GM10248 (cell line): ENCODE results near the gene DEDD.
"Not testable (repeated sequence)": the region's sequence is repeated elsewhere in the genome, so short reads cannot be mapped to it uniquely, and the experiment has no call there.

Experiments used
- CTCF ChIA-PET: fragments of 300-600 bp; sonication (Branson Sonifier 250); formaldehyde crosslinking; extraction: SDS; loops from one replicate; lab custom pipeline; 2021; ENCODE audit warnings: antibody characterized with exemption; lab: Yijun Ruan, JAX
- POLR2A ChIA-PET: fragments of 350-650 bp; sonication (Branson Sonifier 250); formaldehyde crosslinking; extraction: SDS; loops from one replicate; lab custom pipeline; 2020; ENCODE audit warnings: antibody characterized with exemption; lab: Yijun Ruan, JAX
- DNase-seq: peaks from one replicate; pipeline ENCODE4 v3.0.0; 2012; ENCODE audit errors: extremely low spot score
- TF ChIP-seq, protein P1 (sequence below): IDR thresholded peaks from 2 replicates; pipeline ENCODE4 v1.5.1; 2012; ENCODE audit warnings: mild to moderate bottlenecking, low read depth; ENCODE audit errors: extremely low read depth, missing control alignments, control extremely low read depth

Gene DEDD

DNA sequence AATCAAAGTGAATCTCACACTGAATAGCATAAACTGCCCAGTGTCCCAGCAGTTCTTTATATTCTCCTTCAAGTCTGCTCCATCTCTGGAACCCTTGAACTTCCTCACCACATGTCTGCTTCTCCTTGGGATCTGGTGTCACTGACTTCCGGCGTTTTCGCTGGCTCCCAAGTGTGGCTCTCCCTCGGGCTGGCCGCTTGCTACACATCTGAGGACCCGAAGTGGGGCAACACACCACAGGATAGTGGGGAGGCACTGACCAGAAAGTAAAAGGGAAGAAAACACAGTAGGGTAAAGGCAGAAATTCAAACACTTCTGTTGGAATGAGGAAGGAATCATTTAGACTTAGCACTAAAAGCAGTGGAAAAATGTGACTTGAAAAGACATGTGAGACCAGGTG, 9.5 kb downstream of the DEDD start:
- TF ChIP-seq, protein P1, sequence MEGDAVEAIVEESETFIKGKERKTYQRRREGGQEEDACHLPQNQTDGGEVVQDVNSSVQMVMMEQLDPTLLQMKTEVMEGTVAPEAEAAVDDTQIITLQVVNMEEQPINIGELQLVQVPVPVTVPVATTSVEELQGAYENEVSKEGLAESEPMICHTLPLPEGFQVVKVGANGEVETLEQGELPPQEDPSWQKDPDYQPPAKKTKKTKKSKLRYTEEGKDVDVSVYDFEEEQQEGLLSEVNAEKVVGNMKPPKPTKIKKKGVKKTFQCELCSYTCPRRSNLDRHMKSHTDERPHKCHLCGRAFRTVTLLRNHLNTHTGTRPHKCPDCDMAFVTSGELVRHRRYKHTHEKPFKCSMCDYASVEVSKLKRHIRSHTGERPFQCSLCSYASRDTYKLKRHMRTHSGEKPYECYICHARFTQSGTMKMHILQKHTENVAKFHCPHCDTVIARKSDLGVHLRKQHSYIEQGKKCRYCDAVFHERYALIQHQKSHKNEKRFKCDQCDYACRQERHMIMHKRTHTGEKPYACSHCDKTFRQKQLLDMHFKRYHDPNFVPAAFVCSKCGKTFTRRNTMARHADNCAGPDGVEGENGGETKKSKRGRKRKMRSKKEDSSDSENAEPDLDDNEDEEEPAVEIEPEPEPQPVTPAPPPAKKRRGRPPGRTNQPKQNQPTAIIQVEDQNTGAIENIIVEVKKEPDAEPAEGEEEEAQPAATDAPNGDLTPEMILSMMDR: no peak
- DNase-seq: no peak
- CTCF ChIA-PET: interaction anchor here (1.4 to 1.5 kb wide), 2 partner anchors 15 to 52 kb away, joined by 5 read pairs; no protein-coding TSS in a partner anchor
- POLR2A ChIA-PET: no interaction called here

GRCh38 chr1:161121834-161122233, 10.6 kb downstream of the DEDD start:
- TF ChIP-seq, protein P1: no peak
- DNase-seq: no peak
- ChIA-PET POLR2A (interaction anchor here (0.6 to 1.3 kb wide), 5 partner anchors 10 to 54 kb away, joined by 4 to 14 read pairs (median 7); partner anchors contain the start of gene DEDD), CTCF (interaction anchor here (0.9 to 1.8 kb wide), 9 partner anchors 10 to 124 kb away, joined by 3 to 9 read pairs (median 4); partner anchors contain the start of genes ARHGAP30 and DEDD)

DNA sequence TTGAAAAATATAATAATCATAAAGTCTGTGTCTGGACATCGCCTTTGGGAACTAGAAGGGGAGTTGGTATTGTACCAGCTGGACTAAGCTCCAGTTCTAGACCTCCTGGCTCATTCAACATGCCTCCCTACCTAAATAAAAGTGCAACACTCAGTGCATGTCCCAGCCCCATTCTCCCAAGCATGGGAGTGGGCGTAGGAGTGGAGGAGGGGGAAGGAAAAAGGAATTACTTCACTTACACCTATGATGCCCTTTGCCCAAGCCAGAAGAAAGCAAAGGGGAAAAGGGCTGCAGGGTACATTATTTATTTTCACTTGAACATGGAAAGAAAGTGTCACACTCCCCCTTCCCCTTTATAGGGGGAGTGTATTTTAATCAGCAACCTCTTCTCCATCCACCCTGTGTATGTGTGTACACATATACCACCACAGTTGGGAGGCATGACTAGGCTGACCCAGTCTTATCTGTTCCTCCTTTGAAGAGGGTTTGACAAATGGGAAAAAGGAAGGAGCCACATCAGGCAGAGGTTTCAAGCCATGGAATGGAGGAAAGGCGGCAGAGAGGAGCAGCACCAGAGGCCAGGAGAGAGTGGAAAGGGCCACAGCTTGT, 11.3 kb downstream of the DEDD start:
- TF ChIP-seq, protein P1: no peak
- POLR2A ChIA-PET: interaction anchor here (0.6 to 1.3 kb wide), 5 partner anchors 9 to 54 kb away, joined by 4 to 14 read pairs (median 7); partner anchors contain the start of gene DEDD
- no peak for DNase-seq
- CTCF ChIA-PET: interaction anchor here (0.9 to 1.8 kb wide), 7 partner anchors 11 to 56 kb away, joined by 3 to 9 read pairs (median 4); partner anchors contain the start of genes ARHGAP30 and DEDD

DNA sequence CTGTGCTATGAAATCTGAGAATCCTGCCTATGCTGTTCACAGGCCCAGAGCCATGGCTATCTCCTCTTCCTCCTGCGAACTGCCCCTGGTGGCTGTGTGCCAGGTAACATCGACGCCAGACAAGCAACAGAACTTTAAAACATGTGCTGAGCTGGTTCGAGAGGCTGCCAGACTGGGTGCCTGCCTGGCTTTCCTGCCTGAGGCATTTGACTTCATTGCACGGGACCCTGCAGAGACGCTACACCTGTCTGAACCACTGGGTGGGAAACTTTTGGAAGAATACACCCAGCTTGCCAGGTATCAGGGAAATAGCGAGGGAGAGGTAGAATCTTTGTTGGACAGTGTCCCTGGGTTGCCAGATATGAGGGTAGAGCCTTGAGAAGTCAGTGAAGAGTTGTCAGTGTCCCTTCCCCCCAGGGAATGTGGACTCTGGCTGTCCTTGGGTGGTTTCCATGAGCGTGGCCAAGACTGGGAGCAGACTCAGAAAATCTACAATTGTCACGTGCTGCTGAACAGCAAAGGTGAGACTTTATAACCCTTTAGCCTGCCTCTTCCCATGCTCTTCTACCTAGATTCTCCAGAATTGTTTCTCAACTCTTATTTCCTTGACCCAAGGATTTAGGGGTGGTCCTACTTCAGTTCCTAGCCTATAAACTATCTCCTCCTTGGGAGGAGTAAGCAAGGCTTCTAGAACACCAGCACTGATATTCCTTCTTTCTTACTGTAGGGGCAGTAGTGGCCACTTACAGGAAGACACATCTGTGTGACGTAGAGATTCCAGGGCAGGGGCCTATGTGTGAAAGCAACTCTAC, 13.2 kb downstream of the DEDD start:
- DNase-seq: peak; percentile 75
- CTCF ChIA-PET: interaction anchor here (1.2 kb wide), 1 partner anchor 9 kb away, joined by 4 read pairs; no protein-coding TSS in a partner anchor
- POLR2A ChIA-PET: no interaction called here
- TF ChIP-seq, protein P1: peak; percentile 34

GRCh38 chr1:161117759-161118581, 14.5 kb downstream of the DEDD start, which contains the start of the genes NIT1 and PFDN2:
TSS of gene NIT1 (plus strand) at chr1:161118105. CDS start at chr1:161118177, 72 bp downstream.
TSS of gene PFDN2 (minus strand) at chr1:161118037. CDS start at chr1:161118026, 11 bp downstream.
- ChIA-PET POLR2A (interaction anchor here (0.8 kb wide), 1 partner anchor 48 kb away, joined by 3 read pairs; the partner anchor contains the start of gene ARHGAP30), CTCF (interaction anchor here (0.6 to 3.8 kb wide), 12 partner anchors 10 to 93 kb away, joined by 3 to 20 read pairs (median 3); partner anchors contain the start of genes KLHDC9, PPOX and TSTD1)
- TF ChIP-seq, protein P1: peak; percentile 0
- DNase-seq: peak; percentile 93

- CTCF ChIA-PET: interaction anchor here (0.9 to 3.8 kb wide), 3 partner anchors 17 to 118 kb away, joined by 3 to 20 read pairs (median 3); partner anchors contain the start of gene KLHDC9
- DNase-seq, POLR2A ChIA-PET: not testable (repeated sequence)
These were observed 16.5 kb downstream of the DEDD start for GRCh38 chr1:161115961-161116360.
